UCSD-AML1 (cell line): ENCODE measurements around the gene BMP3.
A peak's percentile ranks its signal among the peaks of the same experiment; 100 is the strongest.

Experiments
- DNase-seq: peaks from one replicate; lab custom pipeline; 2025; ENCODE audit not compliant: unreplicated experiment; lab: John Stamatoyannopoulos, UW

Gene BMP3

GRCh38 chr4:81040012-81040659, 9.6 kb downstream of the BMP3 start:
- no peak for DNase-seq

GRCh38 chr4:81042578-81043365, 12.3 kb downstream of the BMP3 start:
- no peak for DNase-seq

- DNase-seq = no peak
Observed at GRCh38 chr4:81049330-81049729, 18.8 kb downstream of the BMP3 start.

GRCh38 chr4:81049907-81050306, 19.4 kb downstream of the BMP3 start:
- no peak for DNase-seq

- peak; percentile 23 for DNase-seq
Observed at GRCh38 chr4:81052119-81053068, 21.9 kb downstream of the BMP3 start.

- no peak for DNase-seq
Observed at GRCh38 chr4:81058621-81059020, 28.1 kb downstream of the BMP3 start.

GRCh38 chr4:81060587-81061343, 30.3 kb downstream of the BMP3 start:
- no peak for DNase-seq

- DNase-seq = no peak
Observed at GRCh38 chr4:81061344-81061730, 30.8 kb downstream of the BMP3 start.

GRCh38 chr4:81062001-81062400, 31.5 kb downstream of the BMP3 start:
- no peak for DNase-seq

- no peak for DNase-seq
Observed at GRCh38 chr4:81065446-81065845, 34.9 kb downstream of the BMP3 start.

- peak; percentile 23 for DNase-seq
Observed at GRCh38 chr4:81069706-81070331, 39.3 kb downstream of the BMP3 start.

GRCh38 chr4:81071013-81071412, 40.5 kb downstream of the BMP3 start:
- no peak for DNase-seq

GRCh38 chr4:81081156-81081555, 50.6 kb downstream of the BMP3 start:
- no peak for DNase-seq

GRCh38 chr4:81084029-81084428, 53.5 kb downstream of the BMP3 start:
- no peak for DNase-seq

- DNase-seq = no peak
Observed at GRCh38 chr4:81084634-81085033, 54.1 kb downstream of the BMP3 start.

- no peak for DNase-seq
Observed at GRCh38 chr4:81085291-81085690, 54.8 kb downstream of the BMP3 start.

GRCh38 chr4:81085979-81086378, 55.5 kb downstream of the BMP3 start:
- DNase-seq = no peak

GRCh38 chr4:81093720-81094401, 63.4 kb downstream of the BMP3 start:
- no peak for DNase-seq

- no peak for DNase-seq
Observed at GRCh38 chr4:81095389-81095788, 64.9 kb downstream of the BMP3 start.

GRCh38 chr4:81096566-81096965, 66.1 kb downstream of the BMP3 start:
- DNase-seq = no peak
